WTC11 (cell line): ENCODE measurements around the gene AK2. TPM values are rescaled to one million over a fixed set of nuclear protein-coding genes. Genes with fewer than 3 reads are reported as not detected.

Experiments used
- ATAC-seq: fragments of 200-7000 bp; cut with Tn5 transposase; 2 replicates; pipeline ENCODE4 v1.10.0; 2021; ENCODE audit warnings: mild to moderate bottlenecking, moderate library complexity
- CTCF ChIA-PET: fragments of 300-600 bp; sonication (Branson Sonifier 250); formaldehyde crosslinking; loops from one replicate; lab custom pipeline; 2021; ENCODE audit warnings: antibody characterized with exemption; lab: Charles Lee
- POLR2A ChIA-PET: fragments of 350-600 bp; sonication (Branson Sonifier 250); formaldehyde crosslinking; loops from one replicate; lab custom pipeline; 2021; ENCODE audit warnings: antibody characterized with exemption; lab: Charles Lee
- DNase-seq: peaks from one replicate; pipeline ENCODE4 v3.0.0; 2021; ENCODE audit warnings: low spot score
- H3K27ac Mint-ChIP-seq: 2 replicates; pipeline ENCODE4 v1.8.0; 2021; ENCODE audit warnings: mixed read lengths
- H3K27me3 Mint-ChIP-seq: 2 replicates; pipeline ENCODE4 v1.8.0; 2021; ENCODE audit warnings: low read depth, mild to moderate bottlenecking, moderate library complexity, mixed read lengths
- H3K36me3 Mint-ChIP-seq: 2 replicates; pipeline ENCODE4 v1.8.0; 2021; ENCODE audit warnings: mixed read lengths
- H3K4me1 Mint-ChIP-seq: 2 replicates; pipeline ENCODE4 v1.8.0; 2022; ENCODE audit warnings: mixed read lengths
- H3K4me3 Mint-ChIP-seq: 2 replicates; pipeline ENCODE4 v1.8.0; 2021; ENCODE audit warnings: mild to moderate bottlenecking, moderate library complexity, mixed read lengths
- H3K9me3 Mint-ChIP-seq: 2 replicates; pipeline ENCODE4 v1.8.0; 2021; ENCODE audit warnings: mixed read lengths
- CBFB ChIP-seq: sonication (generic); formaldehyde crosslinking; IDR thresholded peaks from 2 replicates; pipeline ENCODE4 v1.8.1; 2022; ENCODE audit warnings: mild to moderate bottlenecking, low read depth, missing genetic modification reagents
- FOXK1 ChIP-seq: sonication (generic); formaldehyde crosslinking; IDR thresholded peaks from 2 replicates; pipeline ENCODE4 v1.8.0; 2022; ENCODE audit warnings: mild to moderate bottlenecking, moderate library complexity, missing genetic modification reagents
- GABPB1 ChIP-seq: sonication (generic); formaldehyde crosslinking; IDR thresholded peaks from 2 replicates; pipeline ENCODE4 v1.8.1; 2023; ENCODE audit warnings: mild to moderate bottlenecking, missing genetic modification reagents
- GTF2I ChIP-seq: fragments of 250-450 bp; sonication (Bioruptor Pico); conservative IDR thresholded peaks from 2 replicates; pipeline ENCODE4 v1.4.0; 2021; ENCODE audit warnings: mild to moderate bottlenecking
- HMGA2 ChIP-seq: fragments of 250-450 bp; sonication (Bioruptor Pico); IDR thresholded peaks from 2 replicates; pipeline ENCODE4 v1.4.0; 2021; ENCODE audit warnings: mild to moderate bottlenecking, moderate library complexity
- IRF2 ChIP-seq: sonication (generic); formaldehyde crosslinking; IDR thresholded peaks from 2 replicates; pipeline ENCODE4 v1.8.0; 2022; ENCODE audit warnings: low read depth, missing genetic modification reagents, borderline replicate concordance
- JAZF1 ChIP-seq: fragments of 250-450 bp; sonication (Bioruptor Pico); IDR thresholded peaks from 2 replicates; pipeline ENCODE4 v1.9.0; 2021; ENCODE audit warnings: moderate library complexity, mild to moderate bottlenecking, inconsistent platforms
- RELA ChIP-seq: sonication (generic); formaldehyde crosslinking; IDR thresholded peaks from 2 replicates; pipeline ENCODE4 v1.8.1; 2022; ENCODE audit warnings: missing genetic modification reagents, mild to moderate bottlenecking, borderline replicate concordance
- TCF7 ChIP-seq: sonication (generic); formaldehyde crosslinking; IDR thresholded peaks from 2 replicates; pipeline ENCODE4 v1.8.0; 2022; ENCODE audit warnings: mild to moderate bottlenecking, low read depth, missing genetic modification reagents, moderate library complexity
- TEAD1 ChIP-seq: sonication (generic); formaldehyde crosslinking; IDR thresholded peaks from 2 replicates; pipeline ENCODE4 v1.8.0; 2022; ENCODE audit warnings: mild to moderate bottlenecking, missing genetic modification reagents
- ZNF416 ChIP-seq: fragments of 250-450 bp; sonication (Bioruptor Pico); IDR thresholded peaks from 2 replicates; pipeline ENCODE4 v1.9.0; 2021; ENCODE audit warnings: mild to moderate bottlenecking, inconsistent platforms
- total RNA-seq: library from RNA; stranded (reverse); gene quantifications from 3 replicates; pipeline ENCODE4 v1.2.3, GENCODE V29; 2021
- TF ChIP-seq, protein P1 (sequence below): fragments of 250-450 bp; sonication (Bioruptor Pico); IDR thresholded peaks from 2 replicates; pipeline ENCODE4 v1.9.0; 2021; ENCODE audit warnings: mild to moderate bottlenecking, borderline replicate concordance
- TF ChIP-seq, protein P2 (sequence below): fragments of 250-450 bp; sonication (Bioruptor Pico); conservative IDR thresholded peaks from 2 replicates; pipeline ENCODE4 v1.9.0; 2021; ENCODE audit warnings: mild to moderate bottlenecking
- TF ChIP-seq, protein P3 (sequence below): sonication (generic); formaldehyde crosslinking; IDR thresholded peaks from 2 replicates; pipeline ENCODE4 v1.8.1; 2023; ENCODE audit warnings: mild to moderate bottlenecking, missing genetic modification reagents, moderate library complexity
- TF ChIP-seq, protein P4 (sequence below): fragments of 200-600 bp; IDR thresholded peaks from 2 replicates; pipeline ENCODE4 v1.8.0; 2022; ENCODE audit warnings: antibody characterized with exemption
- TF ChIP-seq, protein P5 (sequence below): fragments of 250-450 bp; sonication (Bioruptor Pico); IDR thresholded peaks from 2 replicates; pipeline ENCODE4 v1.9.0; 2021; ENCODE audit warnings: mild to moderate bottlenecking
- TF ChIP-seq, protein P6 (sequence below): sonication (generic); formaldehyde crosslinking; IDR thresholded peaks from 2 replicates; pipeline ENCODE4 v1.8.0; 2022; ENCODE audit warnings: missing genetic modification reagents
- TF ChIP-seq, protein P7 (sequence below): fragments of 250-450 bp; sonication (Bioruptor Pico); IDR thresholded peaks from 2 replicates; pipeline ENCODE4 v2.1.2; 2022; ENCODE audit warnings: mild to moderate bottlenecking, moderate library complexity

Gene AK2
- total RNA-seq, 1 experiment from 2014 or later, result 124 TPM

DNA sequence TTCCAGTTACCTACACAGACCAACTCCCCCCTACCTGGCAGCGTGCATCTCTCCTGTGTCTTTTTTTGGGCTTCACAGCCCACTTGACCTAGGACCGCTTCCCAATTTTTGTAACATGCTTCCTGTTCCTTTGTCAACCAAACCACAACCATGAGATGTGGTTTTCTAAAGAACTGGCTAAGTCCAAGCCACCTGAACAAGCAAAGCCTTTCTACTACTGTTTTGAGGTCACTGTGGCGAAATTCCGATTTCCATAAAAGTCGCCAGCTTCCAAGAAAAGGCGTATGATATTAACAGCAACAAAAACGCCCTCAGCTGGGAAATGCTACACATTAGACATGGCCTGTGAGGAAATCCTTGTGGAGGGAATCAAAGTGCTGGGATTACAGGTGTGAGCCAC lies 12.7 kb upstream of the AK2 start (continued):
- TF ChIP-seq, protein P1, sequence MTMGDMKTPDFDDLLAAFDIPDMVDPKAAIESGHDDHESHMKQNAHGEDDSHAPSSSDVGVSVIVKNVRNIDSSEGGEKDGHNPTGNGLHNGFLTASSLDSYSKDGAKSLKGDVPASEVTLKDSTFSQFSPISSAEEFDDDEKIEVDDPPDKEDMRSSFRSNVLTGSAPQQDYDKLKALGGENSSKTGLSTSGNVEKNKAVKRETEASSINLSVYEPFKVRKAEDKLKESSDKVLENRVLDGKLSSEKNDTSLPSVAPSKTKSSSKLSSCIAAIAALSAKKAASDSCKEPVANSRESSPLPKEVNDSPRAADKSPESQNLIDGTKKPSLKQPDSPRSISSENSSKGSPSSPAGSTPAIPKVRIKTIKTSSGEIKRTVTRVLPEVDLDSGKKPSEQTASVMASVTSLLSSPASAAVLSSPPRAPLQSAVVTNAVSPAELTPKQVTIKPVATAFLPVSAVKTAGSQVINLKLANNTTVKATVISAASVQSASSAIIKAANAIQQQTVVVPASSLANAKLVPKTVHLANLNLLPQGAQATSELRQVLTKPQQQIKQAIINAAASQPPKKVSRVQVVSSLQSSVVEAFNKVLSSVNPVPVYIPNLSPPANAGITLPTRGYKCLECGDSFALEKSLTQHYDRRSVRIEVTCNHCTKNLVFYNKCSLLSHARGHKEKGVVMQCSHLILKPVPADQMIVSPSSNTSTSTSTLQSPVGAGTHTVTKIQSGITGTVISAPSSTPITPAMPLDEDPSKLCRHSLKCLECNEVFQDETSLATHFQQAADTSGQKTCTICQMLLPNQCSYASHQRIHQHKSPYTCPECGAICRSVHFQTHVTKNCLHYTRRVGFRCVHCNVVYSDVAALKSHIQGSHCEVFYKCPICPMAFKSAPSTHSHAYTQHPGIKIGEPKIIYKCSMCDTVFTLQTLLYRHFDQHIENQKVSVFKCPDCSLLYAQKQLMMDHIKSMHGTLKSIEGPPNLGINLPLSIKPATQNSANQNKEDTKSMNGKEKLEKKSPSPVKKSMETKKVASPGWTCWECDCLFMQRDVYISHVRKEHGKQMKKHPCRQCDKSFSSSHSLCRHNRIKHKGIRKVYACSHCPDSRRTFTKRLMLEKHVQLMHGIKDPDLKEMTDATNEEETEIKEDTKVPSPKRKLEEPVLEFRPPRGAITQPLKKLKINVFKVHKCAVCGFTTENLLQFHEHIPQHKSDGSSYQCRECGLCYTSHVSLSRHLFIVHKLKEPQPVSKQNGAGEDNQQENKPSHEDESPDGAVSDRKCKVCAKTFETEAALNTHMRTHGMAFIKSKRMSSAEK (CRISPR knock-in tag), result no peak
- TF ChIP-seq, all 79 proteins: peak for 0

DNA sequence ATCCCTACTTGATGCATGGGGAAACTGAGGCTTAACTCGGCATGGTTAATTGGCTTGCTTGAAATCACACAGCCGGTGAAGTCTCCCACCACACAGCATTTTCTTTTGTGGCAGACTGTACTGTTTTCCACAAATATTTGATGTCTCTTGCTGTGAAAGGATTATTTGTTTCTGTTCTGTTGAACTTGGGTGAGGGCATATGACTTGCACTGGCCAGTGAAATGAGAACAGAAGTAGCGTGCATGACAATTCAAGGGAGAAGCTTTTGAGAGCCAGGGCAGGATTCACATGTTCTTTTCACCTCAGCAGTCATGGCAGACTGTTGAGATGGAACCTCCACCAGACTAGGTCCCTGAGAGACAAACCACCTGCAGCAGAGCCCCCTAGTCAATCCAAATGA lies 11.7 kb upstream of the AK2 start:
- CTCF ChIA-PET, result no interaction called here
- H3K27ac Mint-ChIP-seq, result no peak overlapping the region
- ATAC-seq, result no peak

More for the DNA sequence above, 11.7 kb upstream of the AK2 start:
- DNase-seq, result no peak
- Mint-ChIP-seq H3K36me3 (peaks cover 9% of the 10 kb centered on the region), H3K4me1 (peaks cover 12% of the 10 kb centered on the region), H3K27me3 (peaks cover 4% of the 10 kb centered on the region), H3K9me3 (peaks cover 19% of the 10 kb centered on the region), H3K4me3 (no peak overlapping the region)
- POLR2A ChIA-PET, result no interaction called here
- TF ChIP-seq JAZF1 (CRISPR knock-in tag) (no peak), HMGA2 (CRISPR knock-in tag) (no peak), ZNF416 (CRISPR knock-in tag) (no peak), IRF2 (CRISPR knock-in tag) (no peak), TCF7 (no peak), RELA (CRISPR knock-in tag) (no peak), FOXK1 (CRISPR knock-in tag) (no peak), GABPB1 (no peak), GTF2I (CRISPR knock-in tag) (no peak), CBFB (no peak), TEAD1 (CRISPR knock-in tag) (no peak)
- TF ChIP-seq, protein P2, sequence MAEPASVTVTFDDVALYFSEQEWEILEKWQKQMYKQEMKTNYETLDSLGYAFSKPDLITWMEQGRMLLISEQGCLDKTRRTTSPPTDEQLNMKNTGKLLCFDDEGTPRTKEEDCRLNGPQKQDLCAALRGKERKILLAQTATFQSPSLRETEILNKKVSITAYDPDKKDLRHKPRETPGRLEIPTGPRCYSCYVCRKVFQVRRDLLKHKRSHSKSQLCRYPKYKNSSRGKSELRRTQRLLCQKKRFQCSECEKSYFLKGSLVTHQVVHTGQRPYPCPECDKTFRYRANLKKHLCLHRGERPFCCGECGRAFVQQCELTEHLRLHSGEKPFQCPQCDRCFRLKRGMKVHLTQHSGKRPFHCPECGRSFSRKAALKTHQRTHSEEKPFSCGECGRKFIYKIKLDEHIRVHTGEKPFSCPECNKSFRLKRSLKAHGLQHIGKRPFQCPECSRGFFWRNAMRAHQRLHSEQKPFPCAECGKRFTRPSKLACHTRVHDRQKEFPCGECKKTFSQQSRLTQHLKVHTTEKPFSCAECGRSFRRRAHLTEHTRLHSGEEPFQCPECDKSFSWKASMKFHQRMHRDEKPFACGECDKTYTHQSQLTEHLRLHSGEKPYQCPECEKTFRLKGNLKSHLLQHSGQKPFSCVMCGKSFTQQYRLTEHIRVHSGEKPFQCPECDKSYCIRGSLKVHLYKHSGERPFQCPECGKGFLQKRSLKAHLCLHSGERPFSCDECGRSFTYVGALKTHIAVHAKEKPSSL (CRISPR knock-in tag), result no peak
- TF ChIP-seq, protein P3, sequence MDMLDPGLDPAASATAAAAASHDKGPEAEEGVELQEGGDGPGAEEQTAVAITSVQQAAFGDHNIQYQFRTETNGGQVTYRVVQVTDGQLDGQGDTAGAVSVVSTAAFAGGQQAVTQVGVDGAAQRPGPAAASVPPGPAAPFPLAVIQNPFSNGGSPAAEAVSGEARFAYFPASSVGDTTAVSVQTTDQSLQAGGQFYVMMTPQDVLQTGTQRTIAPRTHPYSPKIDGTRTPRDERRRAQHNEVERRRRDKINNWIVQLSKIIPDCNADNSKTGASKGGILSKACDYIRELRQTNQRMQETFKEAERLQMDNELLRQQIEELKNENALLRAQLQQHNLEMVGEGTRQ (CRISPR knock-in tag), result no peak
- TF ChIP-seq, protein P4, sequence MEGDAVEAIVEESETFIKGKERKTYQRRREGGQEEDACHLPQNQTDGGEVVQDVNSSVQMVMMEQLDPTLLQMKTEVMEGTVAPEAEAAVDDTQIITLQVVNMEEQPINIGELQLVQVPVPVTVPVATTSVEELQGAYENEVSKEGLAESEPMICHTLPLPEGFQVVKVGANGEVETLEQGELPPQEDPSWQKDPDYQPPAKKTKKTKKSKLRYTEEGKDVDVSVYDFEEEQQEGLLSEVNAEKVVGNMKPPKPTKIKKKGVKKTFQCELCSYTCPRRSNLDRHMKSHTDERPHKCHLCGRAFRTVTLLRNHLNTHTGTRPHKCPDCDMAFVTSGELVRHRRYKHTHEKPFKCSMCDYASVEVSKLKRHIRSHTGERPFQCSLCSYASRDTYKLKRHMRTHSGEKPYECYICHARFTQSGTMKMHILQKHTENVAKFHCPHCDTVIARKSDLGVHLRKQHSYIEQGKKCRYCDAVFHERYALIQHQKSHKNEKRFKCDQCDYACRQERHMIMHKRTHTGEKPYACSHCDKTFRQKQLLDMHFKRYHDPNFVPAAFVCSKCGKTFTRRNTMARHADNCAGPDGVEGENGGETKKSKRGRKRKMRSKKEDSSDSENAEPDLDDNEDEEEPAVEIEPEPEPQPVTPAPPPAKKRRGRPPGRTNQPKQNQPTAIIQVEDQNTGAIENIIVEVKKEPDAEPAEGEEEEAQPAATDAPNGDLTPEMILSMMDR, result no peak
- TF ChIP-seq, protein P5, sequence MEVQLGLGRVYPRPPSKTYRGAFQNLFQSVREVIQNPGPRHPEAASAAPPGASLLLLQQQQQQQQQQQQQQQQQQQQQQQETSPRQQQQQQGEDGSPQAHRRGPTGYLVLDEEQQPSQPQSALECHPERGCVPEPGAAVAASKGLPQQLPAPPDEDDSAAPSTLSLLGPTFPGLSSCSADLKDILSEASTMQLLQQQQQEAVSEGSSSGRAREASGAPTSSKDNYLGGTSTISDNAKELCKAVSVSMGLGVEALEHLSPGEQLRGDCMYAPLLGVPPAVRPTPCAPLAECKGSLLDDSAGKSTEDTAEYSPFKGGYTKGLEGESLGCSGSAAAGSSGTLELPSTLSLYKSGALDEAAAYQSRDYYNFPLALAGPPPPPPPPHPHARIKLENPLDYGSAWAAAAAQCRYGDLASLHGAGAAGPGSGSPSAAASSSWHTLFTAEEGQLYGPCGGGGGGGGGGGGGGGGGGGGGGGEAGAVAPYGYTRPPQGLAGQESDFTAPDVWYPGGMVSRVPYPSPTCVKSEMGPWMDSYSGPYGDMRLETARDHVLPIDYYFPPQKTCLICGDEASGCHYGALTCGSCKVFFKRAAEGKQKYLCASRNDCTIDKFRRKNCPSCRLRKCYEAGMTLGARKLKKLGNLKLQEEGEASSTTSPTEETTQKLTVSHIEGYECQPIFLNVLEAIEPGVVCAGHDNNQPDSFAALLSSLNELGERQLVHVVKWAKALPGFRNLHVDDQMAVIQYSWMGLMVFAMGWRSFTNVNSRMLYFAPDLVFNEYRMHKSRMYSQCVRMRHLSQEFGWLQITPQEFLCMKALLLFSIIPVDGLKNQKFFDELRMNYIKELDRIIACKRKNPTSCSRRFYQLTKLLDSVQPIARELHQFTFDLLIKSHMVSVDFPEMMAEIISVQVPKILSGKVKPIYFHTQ (CRISPR knock-in tag), result no peak
- TF ChIP-seq, protein P6, sequence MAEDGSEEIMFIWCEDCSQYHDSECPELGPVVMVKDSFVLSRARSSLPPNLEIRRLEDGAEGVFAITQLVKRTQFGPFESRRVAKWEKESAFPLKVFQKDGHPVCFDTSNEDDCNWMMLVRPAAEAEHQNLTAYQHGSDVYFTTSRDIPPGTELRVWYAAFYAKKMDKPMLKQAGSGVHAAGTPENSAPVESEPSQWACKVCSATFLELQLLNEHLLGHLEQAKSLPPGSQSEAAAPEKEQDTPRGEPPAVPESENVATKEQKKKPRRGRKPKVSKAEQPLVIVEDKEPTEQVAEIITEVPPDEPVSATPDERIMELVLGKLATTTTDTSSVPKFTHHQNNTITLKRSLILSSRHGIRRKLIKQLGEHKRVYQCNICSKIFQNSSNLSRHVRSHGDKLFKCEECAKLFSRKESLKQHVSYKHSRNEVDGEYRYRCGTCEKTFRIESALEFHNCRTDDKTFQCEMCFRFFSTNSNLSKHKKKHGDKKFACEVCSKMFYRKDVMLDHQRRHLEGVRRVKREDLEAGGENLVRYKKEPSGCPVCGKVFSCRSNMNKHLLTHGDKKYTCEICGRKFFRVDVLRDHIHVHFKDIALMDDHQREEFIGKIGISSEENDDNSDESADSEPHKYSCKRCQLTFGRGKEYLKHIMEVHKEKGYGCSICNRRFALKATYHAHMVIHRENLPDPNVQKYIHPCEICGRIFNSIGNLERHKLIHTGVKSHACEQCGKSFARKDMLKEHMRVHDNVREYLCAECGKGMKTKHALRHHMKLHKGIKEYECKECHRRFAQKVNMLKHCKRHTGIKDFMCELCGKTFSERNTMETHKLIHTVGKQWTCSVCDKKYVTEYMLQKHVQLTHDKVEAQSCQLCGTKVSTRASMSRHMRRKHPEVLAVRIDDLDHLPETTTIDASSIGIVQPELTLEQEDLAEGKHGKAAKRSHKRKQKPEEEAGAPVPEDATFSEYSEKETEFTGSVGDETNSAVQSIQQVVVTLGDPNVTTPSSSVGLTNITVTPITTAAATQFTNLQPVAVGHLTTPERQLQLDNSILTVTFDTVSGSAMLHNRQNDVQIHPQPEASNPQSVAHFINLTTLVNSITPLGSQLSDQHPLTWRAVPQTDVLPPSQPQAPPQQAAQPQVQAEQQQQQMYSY (CRISPR knock-in tag), result no peak
- TF ChIP-seq, protein P7, sequence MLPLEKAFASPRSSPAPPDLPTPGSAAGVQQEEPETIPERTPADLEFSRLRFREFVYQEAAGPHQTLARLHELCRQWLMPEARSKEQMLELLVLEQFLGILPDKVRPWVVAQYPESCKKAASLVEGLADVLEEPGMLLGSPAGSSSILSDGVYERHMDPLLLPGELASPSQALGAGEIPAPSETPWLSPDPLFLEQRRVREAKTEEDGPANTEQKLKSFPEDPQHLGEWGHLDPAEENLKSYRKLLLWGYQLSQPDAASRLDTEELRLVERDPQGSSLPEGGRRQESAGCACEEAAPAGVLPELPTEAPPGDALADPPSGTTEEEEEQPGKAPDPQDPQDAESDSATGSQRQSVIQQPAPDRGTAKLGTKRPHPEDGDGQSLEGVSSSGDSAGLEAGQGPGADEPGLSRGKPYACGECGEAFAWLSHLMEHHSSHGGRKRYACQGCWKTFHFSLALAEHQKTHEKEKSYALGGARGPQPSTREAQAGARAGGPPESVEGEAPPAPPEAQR (CRISPR knock-in tag), result no peak
